ENCODE results near the gene SLC30A7.

DNA sequence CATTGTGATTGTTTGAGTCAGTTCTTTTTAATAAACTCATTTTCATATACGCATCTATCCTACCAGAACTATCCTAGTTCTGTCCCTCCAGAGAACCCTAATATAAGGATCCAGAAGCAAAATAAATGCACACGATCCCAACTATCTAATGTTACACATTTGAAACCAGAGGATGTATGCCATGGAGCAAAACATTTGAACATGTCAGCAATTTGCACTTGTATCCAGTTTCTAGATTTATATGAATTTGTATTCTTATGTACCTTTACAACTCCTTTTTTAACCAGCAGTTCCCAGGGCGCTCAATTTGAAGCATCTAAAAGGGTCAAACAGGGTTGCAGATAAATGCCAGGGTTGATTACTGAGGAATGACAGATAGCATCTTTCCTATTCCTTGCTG lies 3.3 kb upstream of the SLC30A7 start:
- TF ChIP-seq GATA2 (IDR thresholded peaks at IDR 0.05; ENCODE audit: low read depth, low read length), result no peak
- TF ChIP-seq GATA3 (IDR thresholded peaks at IDR 0.05; ENCODE audit: low read depth, low read length), result no peak
